Cardiac muscle cell (in vitro differentiated cells and primary cell): ENCODE results near the gene CMC2. TPM values are rescaled to one million over a fixed set of nuclear protein-coding genes. Genes with fewer than 3 reads are reported as not detected.

Source experiments
- DNase-seq, 2 donors: peaks; one replicate each; pipeline versions ENCODE4 v3.0.0 to v3.0.0-alpha.2; 2010 to 2017; ENCODE audit warnings: low read depth in 1 of 2, low spot score in 1 of 2
- H3K27ac ChIP-seq: fragments of 200-600 bp; sonication (generic); 2 replicates; pipeline ENCODE4 v1.5.1; 2016
- H3K27me3 ChIP-seq: fragments of 200-600 bp; sonication (generic); 2 replicates; pipeline ENCODE4 v1.6.0; 2016; ENCODE audit warnings: control low read depth
- H3K36me3 ChIP-seq: fragments of 200-600 bp; sonication (generic); 2 replicates; pipeline ENCODE4 v1.5.1; 2016; ENCODE audit warnings: control low read depth
- H3K4me1 ChIP-seq: fragments of 200-600 bp; sonication (generic); 2 replicates; pipeline ENCODE4 v1.8.1; 2017; ENCODE audit warnings: low read depth, mild to moderate bottlenecking, mixed run types
- H3K4me3 ChIP-seq: fragments of 200-600 bp; sonication (generic); 2 replicates; pipeline ENCODE4 v1.5.1; 2016; ENCODE audit warnings: mild to moderate bottlenecking
- H3K9me3 ChIP-seq: fragments of 200-600 bp; sonication (generic); 2 replicates; pipeline ENCODE4 v1.5.1; 2017; ENCODE audit warnings: low read depth, mild to moderate bottlenecking, control low read depth
- CTCF ChIP-seq: IDR thresholded peaks from 2 replicates; pipeline ENCODE4 v1.5.1; 2012; ENCODE audit warnings: low read depth, mild to moderate bottlenecking, low read length
- polyA plus RNA-seq: library from polyadenylated mRNA; unstranded; fragments of >200 nt; fragmentation: Nextera tagmentation; extraction: Ambion mirVana; gene quantifications from 2 replicates; pipeline ENCODE4 v1.2.1, GENCODE V29; 2016
- total RNA-seq: library from RNA; depleted of rRNA; stranded (reverse); fragments of >200 nt; gene quantifications from 2 replicates; pipeline ENCODE4 v1.2.3, GENCODE V29; 2016

Gene CMC2
- total and polyA plus RNA-seq, 2 experiments from 2014 or later, result 61.1 to 138 TPM

GRCh38 chr16:80973991-80974390 is 32.7 kb downstream of the CMC2 start:
- no peak for TF ChIP-seq CTCF
- H3K27me3 ChIP-seq, result no peaks in the 10 kb centered on the region
- no peak for DNase-seq
- peaks cover 4% of the 10 kb centered on the region for H3K36me3 ChIP-seq
- no peaks in the 10 kb centered on the region for H3K9me3 ChIP-seq
- no peak overlapping the region for H3K27ac ChIP-seq
- H3K4me3 ChIP-seq, result no peak overlapping the region
- H3K4me1 ChIP-seq, result peaks cover 8% of the 10 kb centered on the region

GRCh38 chr16:80972611-80973010 is 34.1 kb downstream of the CMC2 start:
- TF ChIP-seq CTCF, result no peak
- H3K4me1 ChIP-seq, result peaks cover 8% of the 10 kb centered on the region
- no peak for DNase-seq
- no peak overlapping the region for H3K4me3 ChIP-seq
- no peaks in the 10 kb centered on the region for H3K27me3 ChIP-seq
- no peaks in the 10 kb centered on the region for H3K36me3 ChIP-seq
- no peaks in the 10 kb centered on the region for H3K9me3 ChIP-seq
- H3K27ac ChIP-seq, result no peak overlapping the region

- Histone ChIP-seq H3K4me3 (no peak overlapping the region), H3K27ac (no peak overlapping the region)
Measured at GRCh38 chr16:80971819-80972218, 34.9 kb downstream of the CMC2 start.

GRCh38 chr16:80969114-80969484 is 37.6 kb downstream of the CMC2 start:
- Histone ChIP-seq H3K4me3 (no peak overlapping the region), H3K9me3 (no peaks in the 10 kb centered on the region), H3K27me3 (no peaks in the 10 kb centered on the region), H3K27ac (no peak overlapping the region), H3K36me3 (no peaks in the 10 kb centered on the region), H3K4me1 (no peaks in the 10 kb centered on the region)
- DNase-seq, result no peak
- no peak for TF ChIP-seq CTCF

More at GRCh38 chr16:80971819-80972218, 34.9 kb downstream of the CMC2 start:
- no peak for DNase-seq
- H3K36me3 ChIP-seq, result no peaks in the 10 kb centered on the region
- no peaks in the 10 kb centered on the region for H3K9me3 ChIP-seq
- TF ChIP-seq CTCF, result no peak
- peaks cover 8% of the 10 kb centered on the region for H3K4me1 ChIP-seq
- no peaks in the 10 kb centered on the region for H3K27me3 ChIP-seq

GRCh38 chr16:80968386-80969113 is 38.1 kb downstream of the CMC2 start:
- no peak overlapping the region for H3K27ac ChIP-seq
- DNase-seq, result no peak
- H3K27me3 ChIP-seq, result no peaks in the 10 kb centered on the region
- no peaks in the 10 kb centered on the region for H3K4me1 ChIP-seq
- no peaks in the 10 kb centered on the region for H3K36me3 ChIP-seq
- H3K9me3 ChIP-seq, result no peaks in the 10 kb centered on the region
- no peak overlapping the region for H3K4me3 ChIP-seq
- TF ChIP-seq CTCF, result no peak

- no peaks in the 10 kb centered on the region for H3K27me3 ChIP-seq
- H3K36me3 ChIP-seq, result no peaks in the 10 kb centered on the region
- no peaks in the 10 kb centered on the region for H3K9me3 ChIP-seq
- no peak for TF ChIP-seq CTCF
- no peaks in the 10 kb centered on the region for H3K4me1 ChIP-seq
- no peak for DNase-seq
- H3K27ac ChIP-seq, result no peak overlapping the region
- H3K4me3 ChIP-seq, result no peak overlapping the region
Measured at GRCh38 chr16:80966617-80967016, 40.1 kb downstream of the CMC2 start.
